SKM-1 treated with dmso at 0.1 percent for 144 hours (cell line): ENCODE data around the gene YIPF3.
"Not testable (repeated sequence)": the region's sequence is repeated elsewhere in the genome, so short reads cannot be mapped to it uniquely, and the experiment has no call there.

ENCODE experiments used
- DNase-seq: peaks from one replicate; lab custom pipeline; 2025; ENCODE audit not compliant: unreplicated experiment; lab: John Stamatoyannopoulos, UW

The YIPF3 gene

GRCh38 chr6:43516697-43517504 lies at the start of gene YIPF3, which contains the start of gene POLR1C:
Gene YIPF3 (minus strand): TSS chr6:43516926. CDS start chr6:43516807, 119 bp downstream.
Gene POLR1C (plus strand): TSS chr6:43517089. CDS start chr6:43517110, 21 bp downstream.
- peak; percentile 97 for DNase-seq

GRCh38 chr6:43559328-43559727 lies 42.6 kb upstream of the YIPF3 start:
- no peak for DNase-seq

GRCh38 chr6:43557620-43558019 lies 40.9 kb upstream of the YIPF3 start:
- not testable (repeated sequence) for DNase-seq

- no peak for DNase-seq
These were observed 30.5 kb upstream of the YIPF3 start for GRCh38 chr6:43547222-43547621.

- DNase-seq: no peak
These were observed 27.7 kb upstream of the YIPF3 start for GRCh38 chr6:43544461-43544860.

- DNase-seq: no peak
These were observed 25.2 kb upstream of the YIPF3 start for GRCh38 chr6:43541774-43542471.

GRCh38 chr6:43540507-43540906 lies 23.8 kb upstream of the YIPF3 start:
- DNase-seq: no peak

- DNase-seq: not testable (repeated sequence)
These were observed 22.7 kb upstream of the YIPF3 start for GRCh38 chr6:43539409-43539808.

- not testable (repeated sequence) for DNase-seq
These were observed 22.3 kb upstream of the YIPF3 start for GRCh38 chr6:43538986-43539385.

- no peak for DNase-seq
These were observed 15.5 kb upstream of the YIPF3 start for GRCh38 chr6:43532201-43532600.

GRCh38 chr6:43524483-43524961 lies 7.8 kb upstream of the YIPF3 start:
- DNase-seq: no peak

GRCh38 chr6:43523284-43523683 lies 6.6 kb upstream of the YIPF3 start:
- no peak for DNase-seq

- DNase-seq: no peak
These were observed 6.0 kb upstream of the YIPF3 start for GRCh38 chr6:43522547-43523261.

- DNase-seq: no peak
These were observed 5.1 kb upstream of the YIPF3 start for GRCh38 chr6:43521836-43522235.

- no peak for DNase-seq
These were observed 3.4 kb upstream of the YIPF3 start for GRCh38 chr6:43520097-43520496.

GRCh38 chr6:43517505-43518357 lies 1.0 kb upstream of the YIPF3 start:
- no peak for DNase-seq

GRCh38 chr6:43516367-43516696 lies 394 bp downstream of the YIPF3 start:
- DNase-seq: no peak

- no peak for DNase-seq
These were observed 918 bp downstream of the YIPF3 start for GRCh38 chr6:43515808-43516207.

GRCh38 chr6:43511824-43512415 lies 4.8 kb downstream of the YIPF3 start:
- no peak for DNase-seq

GRCh38 chr6:43510827-43511163 lies 5.9 kb downstream of the YIPF3 start:
- DNase-seq: no peak
